HUES6 (cell line): ENCODE data around the gene ARPC1B.
A peak's percentile ranks its signal among the peaks of the same experiment; 100 is the strongest.
"Not testable (repeated sequence)": the region's sequence is repeated elsewhere in the genome, so short reads cannot be mapped to it uniquely, and the experiment has no call there.

Experiments
- H3K27ac ChIP-seq: 2 replicates; pipeline ENCODE4 v1.7.0; 2013; ENCODE audit warnings: low read depth, mild to moderate bottlenecking, low read length, inconsistent platforms
- H3K27me3 ChIP-seq: 2 replicates; pipeline ENCODE4 v1.6.1; 2013; ENCODE audit warnings: low read length; ENCODE audit not compliant: control insufficient read depth, insufficient read depth
- H3K36me3 ChIP-seq: 2 replicates; pipeline ENCODE4 v1.6.1; 2013; ENCODE audit warnings: low read length; ENCODE audit not compliant: control insufficient read depth, insufficient read depth
- H3K4me1 ChIP-seq: 2 replicates; pipeline ENCODE4 v1.6.1; 2013; ENCODE audit warnings: low read length; ENCODE audit not compliant: control insufficient read depth, insufficient read depth
- H3K4me3 ChIP-seq: 2 replicates; pipeline ENCODE4 v1.5.1; 2013; ENCODE audit warnings: low read depth, low read length
- H3K9ac ChIP-seq: one replicate; pipeline ENCODE4 v1.6.1; 2013; ENCODE audit warnings: mild to moderate bottlenecking, low read length
- H3K9me3 ChIP-seq: 2 replicates; pipeline ENCODE4 v1.6.1; 2013; ENCODE audit warnings: low read depth, low read length; ENCODE audit not compliant: control insufficient read depth, insufficient read depth

ARPC1B gene

DNA sequence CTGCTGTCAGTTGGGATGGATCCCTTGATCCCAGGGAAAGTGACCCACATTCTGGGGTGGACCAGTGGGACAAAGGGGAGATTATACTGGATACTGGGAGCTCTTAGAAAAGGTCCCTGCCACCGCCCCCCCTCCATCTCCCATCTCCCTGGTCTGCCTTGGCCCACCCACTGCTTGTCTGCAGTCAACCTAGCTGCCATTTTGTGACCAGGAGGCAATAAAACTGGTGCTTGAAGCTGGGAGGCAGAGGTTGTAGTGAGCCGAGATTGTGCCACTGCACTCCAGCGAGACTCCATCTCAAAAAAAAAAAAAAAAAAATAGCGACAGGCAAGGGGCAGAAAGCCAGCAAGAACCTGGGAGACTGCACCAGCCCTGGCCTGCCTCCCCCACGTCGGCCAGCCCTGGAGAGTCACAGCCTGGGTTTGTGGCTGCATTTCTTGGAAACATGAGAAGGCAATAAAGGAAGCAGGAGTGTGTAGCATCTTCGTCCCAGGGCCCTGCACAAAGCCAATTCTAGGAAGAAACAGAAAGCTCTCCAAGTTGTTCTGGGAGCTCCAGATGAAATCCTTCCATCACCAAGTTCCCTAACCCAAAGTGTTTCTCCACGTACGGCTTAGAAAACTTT is 4.7 kb upstream of the ARPC1B start:
- H3K4me1 ChIP-seq = peaks cover 8% of the 10 kb centered on the region; the same call in 1 of the 2 replicates
- H3K9me3 ChIP-seq = no peaks in the 10 kb centered on the region
- no peaks in the 10 kb centered on the region for H3K27me3 ChIP-seq
- no peak overlapping the region for H3K27ac ChIP-seq
- H3K36me3 ChIP-seq = peaks cover 15% of the 10 kb centered on the region
- no peak overlapping the region for H3K4me3 ChIP-seq
- H3K9ac ChIP-seq = no peak overlapping the region

DNA sequence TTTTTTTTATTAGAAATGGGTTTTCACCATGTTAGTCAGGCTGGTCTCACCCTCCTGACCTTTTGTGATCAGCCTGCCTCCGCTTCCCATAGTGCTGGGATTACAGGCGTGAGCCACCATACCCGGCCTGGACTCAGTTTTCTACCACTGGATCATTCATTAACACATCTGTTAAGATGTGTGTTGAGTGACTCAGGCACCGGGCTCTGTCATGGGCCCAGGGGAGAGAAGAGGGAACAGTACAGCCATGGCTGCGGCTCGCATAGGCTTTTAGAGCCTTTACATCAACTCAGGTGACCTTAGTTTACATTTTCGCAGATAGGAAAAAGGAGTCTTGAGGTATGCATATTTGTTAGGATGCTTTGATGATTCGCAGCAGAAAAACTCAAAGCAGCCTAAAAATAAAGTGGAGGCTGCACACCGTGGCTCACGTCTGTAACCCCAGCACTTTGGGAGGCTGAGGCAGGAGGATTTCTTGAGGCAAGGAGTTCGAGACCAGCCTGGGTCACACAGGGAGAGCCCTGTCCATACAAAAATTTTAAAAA is 3.1 kb upstream of the ARPC1B start:
- no peaks in the 10 kb centered on the region for H3K9me3 ChIP-seq
- H3K9ac ChIP-seq = no peak overlapping the region
- H3K36me3 ChIP-seq = peaks cover 8% of the 10 kb centered on the region
- peaks cover 6% of the 10 kb centered on the region; the same call in 1 of the 2 replicates for H3K4me1 ChIP-seq
- no peak overlapping the region for H3K27ac ChIP-seq
- H3K27me3 ChIP-seq = no peaks in the 10 kb centered on the region
- H3K4me3 ChIP-seq = no peak overlapping the region

DNA sequence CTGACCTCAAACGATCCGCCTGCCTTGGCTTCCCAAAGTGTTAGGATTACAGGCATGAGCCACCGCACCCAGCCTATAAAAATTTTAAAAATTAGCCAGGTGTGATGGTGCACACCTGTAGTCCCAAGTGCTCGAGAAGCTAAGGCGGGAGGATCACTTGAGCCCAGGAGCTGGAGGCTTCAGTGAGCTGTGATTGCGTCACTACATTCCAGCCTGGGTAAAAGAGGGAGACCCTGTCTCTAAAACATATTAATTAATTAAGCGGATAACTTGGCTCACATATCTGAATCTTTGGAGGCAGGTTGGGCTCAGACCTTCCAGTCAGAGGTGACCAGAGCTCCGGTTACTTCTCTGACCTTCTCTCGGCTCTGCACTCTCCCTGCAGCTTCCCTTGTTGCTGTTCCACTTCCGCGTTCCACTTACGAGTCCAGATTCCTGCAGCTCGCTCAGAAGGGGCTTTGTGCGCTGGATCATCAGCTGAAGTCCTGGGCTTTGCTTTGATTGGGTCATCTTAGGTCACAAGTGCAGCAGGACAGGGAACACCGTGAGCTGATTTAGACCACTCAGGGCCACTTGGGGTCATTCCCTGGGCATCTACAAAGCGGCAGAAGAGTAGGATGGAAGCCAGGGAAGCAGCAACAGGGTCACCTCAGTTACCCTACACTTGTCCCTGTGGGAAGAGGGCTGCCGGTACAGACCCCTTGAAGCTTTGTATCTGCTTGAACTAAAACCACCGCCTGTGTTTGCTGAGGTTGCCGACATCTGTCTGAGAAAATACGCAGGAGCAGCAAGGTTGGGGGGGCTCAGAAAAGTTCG is 2.0 kb upstream of the ARPC1B start:
- H3K36me3 ChIP-seq = peaks cover 4% of the 10 kb centered on the region; the same call in 1 of the 2 replicates
- H3K9ac ChIP-seq = no peak overlapping the region
- H3K27me3 ChIP-seq = no peaks in the 10 kb centered on the region
- H3K9me3 ChIP-seq = no peaks in the 10 kb centered on the region
- H3K4me3 ChIP-seq = no peak overlapping the region
- no peak overlapping the region for H3K27ac ChIP-seq
- H3K4me1 ChIP-seq = peaks cover 5% of the 10 kb centered on the region; the same call in 1 of the 2 replicates

GRCh38 chr7:99373091-99374066 is 1.2 kb upstream of the ARPC1B start:
- Histone ChIP-seq H3K27ac (no peak overlapping the region; the same call in 1 of the 2 replicates), H3K4me3 (peak overlapping the region; percentile 97), H3K27me3 (no peaks in the 10 kb centered on the region), H3K36me3 (peaks cover 10% of the 10 kb centered on the region), H3K9me3 (no peaks in the 10 kb centered on the region), H3K4me1 (peaks cover 5% of the 10 kb centered on the region; the same call in 1 of the 2 replicates), H3K9ac (peak overlapping the region; percentile 71)

- Histone ChIP-seq H3K27ac (peak overlapping the region; percentile 18; the same call in 1 of the 2 replicates), H3K9ac (peak overlapping the region; percentile 48)
Observed at GRCh38 chr7:99375070-99375807, 709 bp downstream of the ARPC1B start.

DNA sequence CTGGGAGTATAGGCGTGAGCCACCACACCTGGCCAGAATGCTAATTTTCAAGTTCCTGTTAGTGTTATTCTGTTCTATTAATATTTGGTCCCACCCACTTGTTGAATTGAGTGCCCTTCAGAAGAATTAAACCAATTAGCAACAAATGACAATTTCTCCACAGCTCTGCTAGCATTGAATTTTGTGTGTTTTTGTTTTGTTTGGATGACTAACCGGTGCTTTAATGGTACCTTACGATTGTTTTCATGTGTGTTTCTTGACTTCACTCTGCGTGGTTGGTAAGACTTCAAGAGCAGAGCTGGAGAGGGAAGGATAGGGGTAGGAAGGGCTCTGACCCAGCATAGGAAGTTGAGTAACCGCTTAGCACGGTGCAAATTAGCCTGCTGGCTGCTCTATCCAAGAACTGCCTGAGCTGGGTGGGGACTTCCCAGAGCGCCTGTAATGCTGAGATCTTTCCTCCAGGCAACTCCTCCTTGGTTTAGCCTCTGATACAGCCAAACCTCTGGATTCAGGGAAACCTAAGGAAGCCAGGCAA is 4.6 kb downstream of the ARPC1B start:
- H3K36me3 ChIP-seq = peaks cover 27% of the 10 kb centered on the region
- H3K9ac ChIP-seq = no peak overlapping the region
- H3K4me3 ChIP-seq = no peak overlapping the region
- H3K9me3 ChIP-seq = no peaks in the 10 kb centered on the region
- peaks cover 19% of the 10 kb centered on the region; the same call in 1 of the 2 replicates for H3K4me1 ChIP-seq
- H3K27ac ChIP-seq = no peak overlapping the region
- no peaks in the 10 kb centered on the region for H3K27me3 ChIP-seq

More at GRCh38 chr7:99375070-99375807, 709 bp downstream of the ARPC1B start:
- Histone ChIP-seq H3K36me3 (peaks cover 14% of the 10 kb centered on the region), H3K27me3 (no peaks in the 10 kb centered on the region), H3K4me3 (peak overlapping the region; percentile 97), H3K9me3 (no peaks in the 10 kb centered on the region), H3K4me1 (peaks cover 18% of the 10 kb centered on the region; the same call in 1 of the 2 replicates)

GRCh38 chr7:99379693-99380031 is 5.1 kb downstream of the ARPC1B start:
- H3K4me3 ChIP-seq, H3K9me3 ChIP-seq, H3K27me3 ChIP-seq, H3K9ac ChIP-seq, H3K27ac ChIP-seq: not testable (repeated sequence)
- Histone ChIP-seq H3K4me1 (peaks cover 19% of the 10 kb centered on the region; the same call in 1 of the 2 replicates), H3K36me3 (peaks cover 27% of the 10 kb centered on the region)

DNA sequence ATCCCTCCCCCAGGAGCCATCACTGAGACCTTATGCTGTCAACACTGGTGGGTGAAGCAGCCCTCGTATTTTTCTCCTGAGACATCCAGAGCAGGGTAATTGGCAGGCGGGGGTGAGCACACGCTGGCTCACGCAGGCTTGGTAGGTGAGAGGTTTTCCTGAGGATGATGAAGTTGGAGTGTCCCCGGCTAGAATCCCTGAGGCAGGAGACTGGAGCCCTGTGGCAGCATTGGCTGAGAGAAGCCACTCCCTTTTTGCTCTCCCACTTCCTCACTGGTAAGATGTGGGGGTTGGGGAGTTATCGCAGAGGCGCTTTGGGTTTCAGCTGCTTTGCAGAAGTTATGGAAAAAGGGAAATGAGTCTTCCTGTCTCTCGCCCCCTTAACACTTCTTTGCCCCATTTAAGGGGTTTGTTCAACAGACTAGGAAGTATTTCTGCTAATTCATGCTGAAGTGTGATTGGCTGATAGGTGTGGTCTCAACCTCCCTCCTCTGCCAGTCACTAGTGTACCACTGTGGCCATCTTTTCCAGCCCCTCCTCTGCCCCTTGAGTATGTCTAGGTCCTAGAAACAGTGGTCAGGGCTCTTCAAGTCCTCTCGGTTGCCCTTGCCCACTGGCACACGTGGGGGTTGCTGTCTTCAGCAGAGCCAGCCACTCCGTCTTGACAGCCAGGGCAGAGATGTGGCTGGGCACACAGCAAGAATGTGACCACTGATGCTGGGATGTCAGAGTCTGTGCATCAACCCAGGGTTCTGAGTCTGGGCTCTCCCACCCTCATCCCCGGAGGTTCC is 5.7 kb downstream of the ARPC1B start:
- Histone ChIP-seq H3K9me3 (no peaks in the 10 kb centered on the region), H3K4me1 (peaks cover 19% of the 10 kb centered on the region; the same call in 1 of the 2 replicates), H3K27me3 (no peaks in the 10 kb centered on the region), H3K9ac (no peak overlapping the region), H3K36me3 (peaks cover 27% of the 10 kb centered on the region), H3K4me3 (no peak overlapping the region), H3K27ac (peak overlapping the region; percentile 4; the same call in 1 of the 2 replicates)

DNA sequence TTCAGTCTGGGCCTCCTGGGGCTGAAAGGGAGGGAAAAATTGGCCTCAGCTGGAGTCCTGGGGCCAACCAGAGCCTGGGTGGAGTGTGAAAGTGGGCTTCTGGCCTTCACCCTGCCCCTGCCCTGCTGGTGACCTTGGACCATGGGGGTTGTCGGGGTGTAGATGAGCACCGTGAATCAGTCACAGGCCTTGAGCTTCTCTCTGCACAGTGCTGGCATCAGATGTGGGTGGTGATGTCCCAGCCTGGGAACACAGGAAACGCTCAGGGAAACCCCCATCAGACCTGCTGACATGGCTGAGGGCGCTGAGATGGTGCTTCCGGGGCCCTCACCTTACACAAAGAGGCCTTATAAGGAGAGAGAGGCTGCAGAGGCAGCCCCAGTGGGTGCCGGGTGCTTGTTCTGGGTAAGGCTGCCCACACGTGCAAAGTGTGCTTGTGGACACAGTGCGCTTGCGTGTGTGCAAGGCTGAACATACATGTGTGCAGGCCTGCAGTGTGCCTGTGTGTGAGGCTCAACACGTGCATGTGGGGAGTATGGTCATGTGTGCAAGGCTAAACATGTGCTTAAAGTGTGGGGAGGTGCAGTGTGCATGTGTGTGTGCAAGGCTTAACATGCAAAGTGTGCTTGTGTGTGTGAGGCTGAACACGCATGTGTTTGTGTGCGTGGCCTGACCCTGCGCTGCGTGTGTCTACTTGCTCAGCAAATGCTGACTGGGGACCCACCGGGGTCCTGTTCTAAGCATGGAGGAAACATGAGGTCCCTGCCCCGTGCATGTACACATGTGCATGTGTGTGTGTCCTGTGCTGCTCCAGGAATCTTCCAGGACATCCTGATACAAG is 6.5 kb downstream of the ARPC1B start:
- H3K27me3 ChIP-seq = no peaks in the 10 kb centered on the region
- H3K36me3 ChIP-seq = peaks cover 27% of the 10 kb centered on the region
- no peak overlapping the region for H3K9ac ChIP-seq
- peaks cover 19% of the 10 kb centered on the region; the same call in 1 of the 2 replicates for H3K4me1 ChIP-seq
- no peak overlapping the region for H3K27ac ChIP-seq
- H3K4me3 ChIP-seq = no peak overlapping the region
- no peaks in the 10 kb centered on the region for H3K9me3 ChIP-seq
